ENCODE data around the gene KCNAB2.

DNA sequence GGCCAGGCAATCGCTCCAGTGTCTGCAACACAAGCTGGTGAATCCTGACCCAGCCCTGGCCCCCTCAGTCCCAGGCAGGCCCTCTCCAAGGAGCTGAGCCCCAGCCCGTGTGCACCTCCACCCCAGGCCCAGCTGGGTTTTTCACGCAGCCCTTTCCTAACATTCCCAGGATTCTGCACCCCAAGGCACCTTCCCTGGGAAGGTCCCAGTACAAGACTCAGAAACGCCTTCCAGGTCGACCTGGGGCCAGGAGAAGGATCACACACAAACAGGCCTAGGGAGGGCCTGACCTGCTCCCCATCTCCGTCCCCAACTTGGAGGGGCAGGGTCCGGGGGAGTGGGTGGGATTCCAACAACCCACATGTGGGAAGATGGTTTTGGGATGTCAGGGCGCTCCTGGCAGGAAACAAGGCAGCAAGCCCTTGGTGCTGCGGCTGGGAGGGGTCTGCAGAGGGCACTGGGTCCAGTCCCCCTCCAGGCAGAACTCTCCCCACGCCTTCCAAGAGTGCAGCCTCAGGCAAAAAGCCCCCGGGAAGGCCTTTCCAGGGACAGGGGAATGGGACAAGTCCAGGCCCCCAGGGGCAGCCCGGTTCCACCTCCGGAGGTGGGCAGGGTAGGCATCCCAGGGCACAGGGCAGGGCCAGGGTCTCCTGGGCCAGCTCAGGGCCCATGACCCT is 58.3 kb downstream of the KCNAB2 start:
- TF ChIP-seq, protein P1, sequence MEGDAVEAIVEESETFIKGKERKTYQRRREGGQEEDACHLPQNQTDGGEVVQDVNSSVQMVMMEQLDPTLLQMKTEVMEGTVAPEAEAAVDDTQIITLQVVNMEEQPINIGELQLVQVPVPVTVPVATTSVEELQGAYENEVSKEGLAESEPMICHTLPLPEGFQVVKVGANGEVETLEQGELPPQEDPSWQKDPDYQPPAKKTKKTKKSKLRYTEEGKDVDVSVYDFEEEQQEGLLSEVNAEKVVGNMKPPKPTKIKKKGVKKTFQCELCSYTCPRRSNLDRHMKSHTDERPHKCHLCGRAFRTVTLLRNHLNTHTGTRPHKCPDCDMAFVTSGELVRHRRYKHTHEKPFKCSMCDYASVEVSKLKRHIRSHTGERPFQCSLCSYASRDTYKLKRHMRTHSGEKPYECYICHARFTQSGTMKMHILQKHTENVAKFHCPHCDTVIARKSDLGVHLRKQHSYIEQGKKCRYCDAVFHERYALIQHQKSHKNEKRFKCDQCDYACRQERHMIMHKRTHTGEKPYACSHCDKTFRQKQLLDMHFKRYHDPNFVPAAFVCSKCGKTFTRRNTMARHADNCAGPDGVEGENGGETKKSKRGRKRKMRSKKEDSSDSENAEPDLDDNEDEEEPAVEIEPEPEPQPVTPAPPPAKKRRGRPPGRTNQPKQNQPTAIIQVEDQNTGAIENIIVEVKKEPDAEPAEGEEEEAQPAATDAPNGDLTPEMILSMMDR (IDR thresholded peaks at IDR 0.05): no peak
- TF ChIP-seq EZH2 (IDR thresholded peaks at IDR 0.05): no peak
